GM18505 (cell line): ENCODE results near the gene SACM1L.

Experiments
- ATAC-seq: cut with Tn5 transposase; IDR thresholded peaks from one replicate; pipeline ENCODE4 v1.9.1; 2021; ENCODE audit not compliant: unreplicated experiment
- POLR2A ChIP-seq: IDR thresholded peaks from 4 replicates; pipeline ENCODE4 v1.6.1; 2011; ENCODE audit warnings: borderline replicate concordance; ENCODE audit not compliant: insufficient read depth, insufficient read length; ENCODE audit errors: extremely low read depth

Gene SACM1L, protein sequence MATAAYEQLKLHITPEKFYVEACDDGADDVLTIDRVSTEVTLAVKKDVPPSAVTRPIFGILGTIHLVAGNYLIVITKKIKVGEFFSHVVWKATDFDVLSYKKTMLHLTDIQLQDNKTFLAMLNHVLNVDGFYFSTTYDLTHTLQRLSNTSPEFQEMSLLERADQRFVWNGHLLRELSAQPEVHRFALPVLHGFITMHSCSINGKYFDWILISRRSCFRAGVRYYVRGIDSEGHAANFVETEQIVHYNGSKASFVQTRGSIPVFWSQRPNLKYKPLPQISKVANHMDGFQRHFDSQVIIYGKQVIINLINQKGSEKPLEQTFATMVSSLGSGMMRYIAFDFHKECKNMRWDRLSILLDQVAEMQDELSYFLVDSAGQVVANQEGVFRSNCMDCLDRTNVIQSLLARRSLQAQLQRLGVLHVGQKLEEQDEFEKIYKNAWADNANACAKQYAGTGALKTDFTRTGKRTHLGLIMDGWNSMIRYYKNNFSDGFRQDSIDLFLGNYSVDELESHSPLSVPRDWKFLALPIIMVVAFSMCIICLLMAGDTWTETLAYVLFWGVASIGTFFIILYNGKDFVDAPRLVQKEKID

DNA sequence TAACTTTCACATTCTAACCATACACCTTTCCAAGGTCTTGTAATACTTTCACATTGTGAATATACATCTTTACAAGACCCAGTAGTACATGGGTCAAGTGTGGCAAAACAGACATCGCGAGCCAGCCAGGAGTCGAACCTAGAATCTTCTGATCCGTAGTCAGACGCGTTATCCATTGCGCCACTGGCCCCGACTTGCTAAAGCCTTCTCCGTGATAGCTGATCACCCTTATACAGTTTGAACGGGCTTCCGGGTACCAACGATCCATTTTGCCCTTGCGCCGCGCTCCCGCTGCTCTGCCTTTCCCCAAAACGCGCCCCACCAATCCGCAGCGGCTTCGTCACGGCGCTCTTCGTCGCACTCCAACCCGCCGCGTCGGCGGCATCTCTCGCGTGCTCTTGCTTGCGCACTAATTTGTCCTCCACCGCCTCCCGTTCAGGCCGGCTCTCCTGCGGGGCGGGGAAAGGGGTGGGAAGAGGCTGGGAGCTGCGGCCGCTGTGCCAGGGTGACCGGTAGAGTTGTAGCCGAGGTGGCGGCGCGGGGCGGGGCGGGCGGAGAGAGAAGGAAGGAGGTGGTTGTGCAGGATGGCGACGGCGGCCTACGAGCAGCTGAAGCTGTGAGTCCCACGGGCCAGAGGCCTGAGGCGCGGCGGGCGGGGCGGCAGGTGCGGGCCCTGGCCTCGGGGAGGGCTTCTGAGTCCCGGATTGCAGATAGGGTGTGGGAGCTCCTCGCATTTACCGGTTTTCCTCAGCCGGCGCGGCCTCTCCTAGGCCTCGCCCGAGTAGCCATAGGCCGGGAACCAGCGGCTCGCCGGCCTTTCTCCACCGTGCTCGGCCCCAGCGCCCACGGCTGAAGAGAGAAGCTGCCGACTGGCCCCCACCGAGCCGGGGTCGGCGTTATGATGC is at the start of gene SACM1L:
Gene SACM1L (plus strand): TSS at position 515 of the 905 bp plus-strand sequence. CDS start 70 bp downstream, at position 585.
- ATAC-seq: peak; percentile 85
- TF ChIP-seq POLR2A: peak; percentile 80

DNA sequence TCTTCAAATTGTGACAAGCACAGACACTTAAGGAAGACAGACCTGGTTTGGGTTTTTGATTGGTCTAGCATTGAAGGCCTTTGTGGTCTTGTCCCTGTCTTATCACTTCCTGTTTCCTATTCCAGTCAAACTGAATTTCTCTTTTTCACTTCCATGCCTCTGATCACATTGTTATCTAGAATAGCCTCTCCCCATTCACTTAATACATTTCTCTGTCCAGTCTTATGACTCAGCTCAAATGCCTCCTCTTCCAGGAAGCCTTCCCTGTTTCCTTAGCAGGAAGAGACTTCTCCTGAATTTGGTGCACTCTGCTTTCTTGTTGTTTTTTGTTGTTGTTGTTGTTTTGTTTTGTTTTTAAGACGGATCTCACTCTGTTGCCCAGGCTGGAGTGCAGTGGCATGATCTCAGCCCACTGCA is 49.1 kb upstream of the SACM1L start:
- no peak for TF ChIP-seq POLR2A
- no peak for ATAC-seq

DNA sequence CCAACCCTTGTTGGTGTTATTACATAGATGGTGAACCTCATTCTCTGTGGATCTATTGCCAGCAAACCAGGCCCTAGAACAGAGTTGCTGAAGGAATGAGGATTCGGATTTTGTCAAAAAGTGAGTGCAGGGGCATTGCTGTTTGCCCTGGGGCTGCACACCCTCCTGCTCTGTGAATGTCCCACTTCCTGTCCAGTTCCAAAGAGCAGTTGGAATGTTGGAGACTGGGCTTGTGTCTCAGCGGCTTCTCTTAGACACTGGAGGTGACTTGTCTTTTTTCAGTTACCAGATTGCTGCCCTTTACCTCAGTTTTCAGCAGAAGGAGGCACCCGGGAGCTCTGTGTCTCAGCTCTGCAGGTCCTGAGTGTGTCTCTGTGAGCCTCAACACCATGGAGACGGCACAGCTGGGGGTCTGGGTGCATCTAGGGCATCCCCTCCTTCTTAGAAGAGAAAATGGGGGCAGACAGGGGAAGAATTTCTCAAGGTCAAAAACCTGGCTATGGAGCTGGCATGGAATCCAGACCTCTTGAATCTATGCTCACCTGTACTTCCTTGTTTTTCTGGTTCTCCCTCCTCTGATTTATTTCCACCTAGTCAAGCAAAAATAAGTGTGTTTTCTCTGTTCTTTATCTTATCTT is 48.4 kb upstream of the SACM1L start:
- ATAC-seq: no peak
- TF ChIP-seq POLR2A: no peak

- no peak for TF ChIP-seq POLR2A
- ATAC-seq: no peak
Observed at GRCh38 chr3:45641756-45642155, 47.4 kb upstream of the SACM1L start.

- no peak for TF ChIP-seq POLR2A
- no peak for ATAC-seq
Observed at GRCh38 chr3:45642731-45643152, 46.5 kb upstream of the SACM1L start.

GRCh38 chr3:45644063-45644790 is 45.0 kb upstream of the SACM1L start:
- ATAC-seq: no peak

GRCh38 chr3:45644791-45645201 is 44.4 kb upstream of the SACM1L start:
- no peak for TF ChIP-seq POLR2A
- ATAC-seq: no peak

More at GRCh38 chr3:45644063-45644790, 45.0 kb upstream of the SACM1L start:
- no peak for TF ChIP-seq POLR2A

GRCh38 chr3:45646051-45646585 is 43.1 kb upstream of the SACM1L start:
- ATAC-seq: no peak
- no peak for TF ChIP-seq POLR2A

- no peak for TF ChIP-seq POLR2A
- no peak for ATAC-seq
Observed at GRCh38 chr3:45647148-45647619, 42.0 kb upstream of the SACM1L start.

- ATAC-seq: no peak
- TF ChIP-seq POLR2A: no peak
Observed at GRCh38 chr3:45653205-45653604, 36.0 kb upstream of the SACM1L start.

GRCh38 chr3:45654397-45654944 is 34.7 kb upstream of the SACM1L start:
- ATAC-seq: no peak
- TF ChIP-seq POLR2A: no peak
